AG04450 (cell line): ENCODE measurements around the gene WDR5. TPM values are rescaled to one million over a fixed set of nuclear protein-coding genes. Genes with fewer than 3 reads are reported as not detected.

Source experiments
- CTCF ChIA-PET: fragments of 300-600, 350-600 bp; formaldehyde crosslinking; extraction: SDS; loops from one replicate; lab custom pipeline; 2022; ENCODE audit warnings: antibody characterized with exemption, inconsistent platforms; lab: Charles Lee
- POLR2A ChIA-PET: fragments of 350-600 bp; formaldehyde crosslinking; extraction: SDS; loops from one replicate; lab custom pipeline; 2021; ENCODE audit warnings: antibody characterized with exemption, inconsistent platforms; lab: Yijun Ruan, JAX
- DNase-seq: peaks from one replicate; pipeline ENCODE4 v3.0.0-alpha.2; 2011; ENCODE audit warnings: low read depth, low spot score
- H3K27ac ChIP-seq: one replicate; pipeline ENCODE4 v1.5.1; 2012; ENCODE audit warnings: low read depth, low read length, control low read depth
- H3K27me3 ChIP-seq: one replicate; pipeline ENCODE4 v1.6.0; 2012; ENCODE audit warnings: low read length; ENCODE audit not compliant: control insufficient read depth, insufficient read depth
- H3K4me3 ChIP-seq: 2 replicates; pipeline ENCODE4 v1.5.1; 2011; ENCODE audit warnings: mild to moderate bottlenecking, low read depth, low read length, control low read depth
- H3K9me3 ChIP-seq: 2 replicates; pipeline ENCODE4 v1.5.1; 2012; ENCODE audit warnings: low read length; ENCODE audit not compliant: control insufficient read depth, insufficient read depth
- polyA plus RNA-seq: library from polyadenylated mRNA; depleted of rRNA; stranded (reverse); fragments of >200 nt; gene quantifications from 2 replicates; pipeline ENCODE4 v1.2.3, GENCODE V29; 2011
- TF ChIP-seq, protein P1 (sequence below): IDR thresholded peaks from 2 replicates; pipeline ENCODE4 v1.5.1; 2011; ENCODE audit warnings: low read depth, low read length, control low read depth, inconsistent platforms

The WDR5 gene
- polyA plus RNA-seq, 1 experiment = 22.3 TPM

DNA sequence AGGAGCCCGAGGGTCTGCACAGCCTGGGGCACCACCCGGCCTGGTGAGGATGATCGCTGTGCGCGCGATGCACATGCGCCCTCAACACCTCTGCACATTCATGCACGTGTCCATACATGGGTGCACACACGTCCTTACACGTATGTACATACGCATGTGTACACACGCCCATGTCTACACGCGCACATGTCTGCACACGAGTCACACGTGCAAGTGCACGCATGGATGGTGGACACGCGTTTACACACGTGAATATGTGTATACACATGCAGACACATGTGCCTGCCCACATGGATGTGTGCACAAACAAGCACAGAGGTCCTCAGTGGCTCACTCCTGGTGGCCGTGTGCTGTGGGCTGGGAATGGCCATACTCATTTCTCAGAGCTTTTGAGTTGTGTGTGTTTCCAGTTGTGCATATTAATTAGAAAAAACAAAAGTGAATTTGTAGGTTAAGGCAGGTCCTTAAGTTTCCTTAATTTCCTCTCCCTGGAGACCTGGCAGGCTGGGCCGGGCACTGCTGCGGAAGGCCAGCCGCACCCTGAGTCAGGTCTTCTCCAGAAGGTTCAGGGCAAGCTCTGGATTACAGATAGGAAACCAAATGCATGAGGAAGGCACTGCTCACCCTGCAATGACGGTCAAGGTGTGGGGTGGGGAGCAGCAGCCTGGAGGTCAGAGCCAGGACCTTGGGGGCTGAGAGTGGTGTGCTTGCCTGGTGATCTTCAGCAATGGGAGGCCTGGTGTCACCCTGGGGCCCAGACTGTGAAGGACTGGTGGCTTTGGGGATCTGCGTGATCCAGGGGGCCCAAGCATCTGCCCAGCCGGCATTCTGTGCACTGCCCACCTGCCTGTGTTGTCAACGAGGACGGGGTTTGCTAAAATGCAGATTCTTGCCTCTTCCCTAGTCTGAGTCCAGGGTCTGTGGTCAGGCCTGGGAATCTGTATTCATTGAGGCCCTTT is 29.8 kb downstream of the WDR5 start:
- Histone ChIP-seq H3K27me3 (no peaks in the 10 kb centered on the region), H3K27ac (no peak overlapping the region), H3K4me3 (no peak overlapping the region), H3K9me3 (peaks cover 5% of the 10 kb centered on the region)
- ChIA-PET CTCF (interaction anchor here (1.3 kb wide), 1 partner anchor 277 kb away, joined by 6 read pairs; no protein-coding TSS in a partner anchor), POLR2A (interaction anchor here (0.6 to 1.1 kb wide), 5 partner anchors 10 to 291 kb away, joined by 3 to 6 read pairs (median 4); partner anchors contain the start of gene BRD3OS)
- TF ChIP-seq, protein P1, sequence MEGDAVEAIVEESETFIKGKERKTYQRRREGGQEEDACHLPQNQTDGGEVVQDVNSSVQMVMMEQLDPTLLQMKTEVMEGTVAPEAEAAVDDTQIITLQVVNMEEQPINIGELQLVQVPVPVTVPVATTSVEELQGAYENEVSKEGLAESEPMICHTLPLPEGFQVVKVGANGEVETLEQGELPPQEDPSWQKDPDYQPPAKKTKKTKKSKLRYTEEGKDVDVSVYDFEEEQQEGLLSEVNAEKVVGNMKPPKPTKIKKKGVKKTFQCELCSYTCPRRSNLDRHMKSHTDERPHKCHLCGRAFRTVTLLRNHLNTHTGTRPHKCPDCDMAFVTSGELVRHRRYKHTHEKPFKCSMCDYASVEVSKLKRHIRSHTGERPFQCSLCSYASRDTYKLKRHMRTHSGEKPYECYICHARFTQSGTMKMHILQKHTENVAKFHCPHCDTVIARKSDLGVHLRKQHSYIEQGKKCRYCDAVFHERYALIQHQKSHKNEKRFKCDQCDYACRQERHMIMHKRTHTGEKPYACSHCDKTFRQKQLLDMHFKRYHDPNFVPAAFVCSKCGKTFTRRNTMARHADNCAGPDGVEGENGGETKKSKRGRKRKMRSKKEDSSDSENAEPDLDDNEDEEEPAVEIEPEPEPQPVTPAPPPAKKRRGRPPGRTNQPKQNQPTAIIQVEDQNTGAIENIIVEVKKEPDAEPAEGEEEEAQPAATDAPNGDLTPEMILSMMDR = no peak
- DNase-seq = no peak

- no peaks in the 10 kb centered on the region for H3K27me3 ChIP-seq
- DNase-seq = no peak
- H3K27ac ChIP-seq = no peak overlapping the region
- ChIA-PET POLR2A (no interaction called here), CTCF (no interaction called here)
- no peak overlapping the region for H3K4me3 ChIP-seq
- TF ChIP-seq, protein P1 = no peak
- peaks cover 5% of the 10 kb centered on the region for H3K9me3 ChIP-seq
Observed at GRCh38 chr9:134166374-134166773, 30.5 kb downstream of the WDR5 start.

DNA sequence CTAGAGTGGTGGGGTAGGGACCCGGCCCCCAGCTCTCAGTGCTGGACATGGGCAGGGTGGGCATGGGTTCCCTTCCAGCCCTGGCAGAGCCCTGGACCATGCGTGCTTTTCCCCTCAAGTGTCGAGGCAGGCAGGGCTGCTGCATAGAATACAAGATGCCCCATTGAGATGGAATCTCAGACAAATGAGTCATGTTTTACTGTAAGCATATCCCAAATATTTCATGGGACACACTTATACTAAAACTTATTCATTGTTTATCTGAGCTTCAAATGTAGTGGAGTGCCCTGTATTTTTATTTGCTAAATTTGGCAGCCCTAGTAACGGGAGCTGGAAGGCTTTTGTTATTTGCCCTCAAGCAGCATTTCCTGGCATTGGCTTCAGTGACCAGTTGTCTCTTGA is 31.6 kb downstream of the WDR5 start:
- H3K27me3 ChIP-seq = no peaks in the 10 kb centered on the region
- CTCF ChIA-PET = interaction anchor here (4.5 to 5.1 kb wide), 2 partner anchors 268 to 275 kb away, joined by 28 to 96 read pairs; no protein-coding TSS in a partner anchor
- H3K9me3 ChIP-seq = peaks cover 5% of the 10 kb centered on the region
- peak overlapping the region; percentile 39 for H3K27ac ChIP-seq
- peak; percentile 8 for DNase-seq
- H3K4me3 ChIP-seq = no peak overlapping the region
- TF ChIP-seq, protein P1 = no peak
- POLR2A ChIA-PET = interaction anchor here (1.2 kb wide), 1 partner anchor 267 kb away, joined by 3 read pairs; no protein-coding TSS in a partner anchor

DNA sequence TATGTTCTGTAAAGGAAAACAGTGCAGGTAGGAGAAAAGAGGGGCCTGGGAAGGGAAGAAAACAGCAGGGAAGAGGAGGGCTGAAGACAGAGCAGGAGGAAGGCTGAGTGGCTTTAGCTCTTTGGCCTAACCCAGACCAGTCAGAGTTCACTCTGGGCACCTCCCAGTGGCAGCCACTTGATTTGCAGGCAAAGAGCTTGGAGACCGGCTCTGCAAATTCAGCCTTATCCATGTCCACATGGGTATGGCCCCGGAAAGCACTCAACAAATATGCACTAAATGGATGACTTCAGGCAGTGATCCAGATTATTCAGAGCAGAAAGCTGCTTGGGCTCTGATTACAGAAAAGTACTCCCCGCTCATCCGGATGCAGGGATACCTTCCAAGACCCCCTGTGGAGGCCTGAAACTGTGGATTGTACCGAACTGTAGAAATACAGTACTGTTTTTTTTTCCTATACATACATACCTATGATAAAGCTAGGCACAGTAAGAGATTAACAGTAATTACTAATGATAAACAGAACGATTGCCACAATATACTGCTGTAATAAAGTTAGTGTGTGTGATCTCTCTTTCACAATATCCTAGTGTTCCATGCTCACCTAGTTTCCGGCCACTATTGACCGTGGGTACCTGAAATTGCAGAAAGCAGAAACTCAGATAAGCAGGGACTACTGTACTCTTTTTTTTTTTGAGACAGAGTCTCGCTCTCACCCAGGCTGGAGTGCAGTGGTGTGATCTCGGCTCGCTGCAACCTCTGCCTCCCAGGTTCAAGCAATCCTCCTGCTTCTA is 33.1 kb downstream of the WDR5 start:
- DNase-seq = no peak
- POLR2A ChIA-PET = interaction anchor here (0.7 kb wide), 1 partner anchor 9 kb away, joined by 6 read pairs; no protein-coding TSS in a partner anchor
- no peaks in the 10 kb centered on the region for H3K27me3 ChIP-seq
- TF ChIP-seq, protein P1 = peak; percentile 24; the same call in 1 of the 2 replicates
- no peak overlapping the region for H3K27ac ChIP-seq
- H3K9me3 ChIP-seq = peaks cover 5% of the 10 kb centered on the region
- CTCF ChIA-PET = interaction anchor here (0.7 to 5.1 kb wide), 4 partner anchors 265 to 281 kb away, joined by 3 to 96 read pairs (median 16); no protein-coding TSS in a partner anchor
- H3K4me3 ChIP-seq = no peak overlapping the region
